GM23338 (cell line): Measurements from ENCODE around the gene PDSS2.

Source experiments
- CREB1 ChIP-seq: fragments of 250-450 bp; sonication (Bioruptor Pico); IDR thresholded peaks from 2 replicates; pipeline ENCODE4 v1.5.0; 2020; ENCODE audit warnings: low read depth, mild to moderate bottlenecking, moderate library complexity
- CTCF ChIP-seq, 2 experiments: fragments of 200-600 bp in 1 of 2; sonication (generic) in 1 of 2; conservative IDR thresholded peaks; 2 replicates each; pipeline versions ENCODE4 v1.5.1 to v1.6.1; 2016 to 2017; ENCODE audit warnings: antibody characterized with exemption in 2 of 2, low read depth in 2 of 2, mild to moderate bottlenecking in 2 of 2, moderate library complexity in 1 of 2
- EZH2 ChIP-seq: fragments of 200-600 bp; sonication (generic); IDR thresholded peaks from one replicate; pipeline ENCODE4 v1.8.0; 2017; ENCODE audit warnings: antibody characterized with exemption, mild to moderate bottlenecking, low read depth; ENCODE audit not compliant: unreplicated experiment
- EZH2phosphoT487 ChIP-seq: fragments of 200-600 bp; sonication (generic); IDR thresholded peaks from one replicate; pipeline ENCODE4 v1.8.1; 2018; ENCODE audit warnings: antibody characterized with exemption; ENCODE audit not compliant: unreplicated experiment
- NANOG ChIP-seq: IDR thresholded peaks from 2 replicates; pipeline ENCODE4 v1.6.1; 2016; ENCODE audit warnings: antibody characterized with exemption, borderline replicate concordance
- STAT1 ChIP-seq: IDR thresholded peaks from one replicate; pipeline ENCODE4 v1.6.1; 2016; ENCODE audit warnings: antibody characterized with exemption; ENCODE audit not compliant: unreplicated experiment
- TF ChIP-seq, protein P1 (sequence below): IDR thresholded peaks from one replicate; pipeline ENCODE4 v1.6.1; 2018; ENCODE audit warnings: antibody characterized with exemption; ENCODE audit not compliant: unreplicated experiment

DNA sequence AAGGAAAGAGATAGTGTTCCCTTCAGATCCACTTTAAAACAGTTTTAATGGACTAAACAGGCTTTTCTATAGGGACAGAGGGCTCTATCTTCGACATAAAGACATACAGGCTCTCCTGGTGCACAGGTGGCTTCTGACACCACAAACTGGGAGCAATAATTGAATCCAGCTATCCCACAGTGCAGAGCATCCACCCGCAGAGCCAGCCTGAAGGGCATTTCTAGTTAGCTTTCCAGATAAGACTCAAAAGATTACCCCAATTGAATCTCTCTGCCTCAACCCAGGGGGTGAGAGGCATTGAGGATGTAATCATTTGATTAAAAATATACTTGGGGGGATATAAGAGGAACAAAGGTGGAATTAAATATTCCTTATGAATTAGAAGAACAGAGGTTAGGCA is 279.3 kb downstream of the PDSS2 start:
- TF ChIP-seq CTCF (conservative IDR thresholded peaks at IDR 0.05; ENCODE audit: low read depth in 2 of 2) (no peak), EZH2 (no peak), EZH2phosphoT487 (no peak), CREB1 (CRISPR knock-in tag) (no peak), STAT1 (no peak), NANOG (no peak)
- TF ChIP-seq, protein P1, sequence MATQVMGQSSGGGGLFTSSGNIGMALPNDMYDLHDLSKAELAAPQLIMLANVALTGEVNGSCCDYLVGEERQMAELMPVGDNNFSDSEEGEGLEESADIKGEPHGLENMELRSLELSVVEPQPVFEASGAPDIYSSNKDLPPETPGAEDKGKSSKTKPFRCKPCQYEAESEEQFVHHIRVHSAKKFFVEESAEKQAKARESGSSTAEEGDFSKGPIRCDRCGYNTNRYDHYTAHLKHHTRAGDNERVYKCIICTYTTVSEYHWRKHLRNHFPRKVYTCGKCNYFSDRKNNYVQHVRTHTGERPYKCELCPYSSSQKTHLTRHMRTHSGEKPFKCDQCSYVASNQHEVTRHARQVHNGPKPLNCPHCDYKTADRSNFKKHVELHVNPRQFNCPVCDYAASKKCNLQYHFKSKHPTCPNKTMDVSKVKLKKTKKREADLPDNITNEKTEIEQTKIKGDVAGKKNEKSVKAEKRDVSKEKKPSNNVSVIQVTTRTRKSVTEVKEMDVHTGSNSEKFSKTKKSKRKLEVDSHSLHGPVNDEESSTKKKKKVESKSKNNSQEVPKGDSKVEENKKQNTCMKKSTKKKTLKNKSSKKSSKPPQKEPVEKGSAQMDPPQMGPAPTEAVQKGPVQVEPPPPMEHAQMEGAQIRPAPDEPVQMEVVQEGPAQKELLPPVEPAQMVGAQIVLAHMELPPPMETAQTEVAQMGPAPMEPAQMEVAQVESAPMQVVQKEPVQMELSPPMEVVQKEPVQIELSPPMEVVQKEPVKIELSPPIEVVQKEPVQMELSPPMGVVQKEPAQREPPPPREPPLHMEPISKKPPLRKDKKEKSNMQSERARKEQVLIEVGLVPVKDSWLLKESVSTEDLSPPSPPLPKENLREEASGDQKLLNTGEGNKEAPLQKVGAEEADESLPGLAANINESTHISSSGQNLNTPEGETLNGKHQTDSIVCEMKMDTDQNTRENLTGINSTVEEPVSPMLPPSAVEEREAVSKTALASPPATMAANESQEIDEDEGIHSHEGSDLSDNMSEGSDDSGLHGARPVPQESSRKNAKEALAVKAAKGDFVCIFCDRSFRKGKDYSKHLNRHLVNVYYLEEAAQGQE: no peak
